CD1c-positive myeloid dendritic cell (primary cell): ENCODE measurements around the gene MBNL1.
A peak's percentile ranks its signal among the peaks of the same experiment; 100 is the strongest.

Source experiments
- DNase-seq: peaks from one replicate; pipeline ENCODE4 v3.0.0-alpha.2; 2016; ENCODE audit errors: extremely low spot score

The MBNL1 gene

DNA sequence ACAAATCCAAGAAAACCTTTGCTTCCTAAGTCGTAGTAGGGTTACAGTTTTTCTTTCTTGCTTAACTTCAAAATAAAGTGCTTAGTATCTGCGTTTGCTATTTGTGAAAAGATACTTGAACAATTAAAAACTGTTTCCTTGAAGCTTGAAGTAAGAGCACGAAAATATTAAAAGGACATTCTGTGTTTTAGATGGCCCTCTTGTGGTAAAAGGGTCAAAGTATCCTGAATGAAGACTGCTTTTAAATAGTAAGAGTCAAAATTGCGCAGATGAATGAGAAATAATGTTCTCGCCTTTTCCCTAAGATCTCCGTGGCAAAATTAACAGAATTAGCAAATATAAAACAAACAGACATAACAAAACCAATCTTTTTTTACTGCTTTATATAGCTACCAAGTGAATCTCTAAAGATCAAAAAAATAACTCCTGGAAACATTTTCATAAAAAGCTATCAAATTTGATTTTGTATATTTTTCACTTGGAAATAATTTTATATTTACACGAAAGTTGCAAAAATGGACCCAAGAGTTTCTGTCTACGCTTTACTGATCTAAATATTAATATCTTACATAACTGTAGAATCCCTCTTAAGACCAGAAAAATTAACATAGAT is 175.4 kb downstream of the MBNL1 start:
- DNase-seq: peak; percentile 42

DNA sequence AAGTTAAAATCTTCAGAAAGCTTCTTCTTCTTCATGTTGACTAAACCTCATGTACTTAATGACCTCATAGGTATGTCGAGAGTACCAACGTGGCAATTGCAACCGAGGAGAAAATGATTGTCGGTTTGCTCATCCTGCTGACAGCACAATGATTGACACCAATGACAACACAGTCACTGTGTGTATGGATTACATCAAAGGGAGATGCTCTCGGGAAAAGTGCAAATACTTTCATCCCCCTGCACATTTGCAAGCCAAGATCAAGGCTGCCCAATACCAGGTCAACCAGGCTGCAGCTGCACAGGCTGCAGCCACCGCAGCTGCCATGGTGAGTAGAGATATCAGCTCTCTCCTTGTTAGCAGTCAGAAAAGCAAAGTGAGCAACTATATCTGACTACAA is 176.5 kb downstream of the MBNL1 start:
- no peak for DNase-seq

DNA sequence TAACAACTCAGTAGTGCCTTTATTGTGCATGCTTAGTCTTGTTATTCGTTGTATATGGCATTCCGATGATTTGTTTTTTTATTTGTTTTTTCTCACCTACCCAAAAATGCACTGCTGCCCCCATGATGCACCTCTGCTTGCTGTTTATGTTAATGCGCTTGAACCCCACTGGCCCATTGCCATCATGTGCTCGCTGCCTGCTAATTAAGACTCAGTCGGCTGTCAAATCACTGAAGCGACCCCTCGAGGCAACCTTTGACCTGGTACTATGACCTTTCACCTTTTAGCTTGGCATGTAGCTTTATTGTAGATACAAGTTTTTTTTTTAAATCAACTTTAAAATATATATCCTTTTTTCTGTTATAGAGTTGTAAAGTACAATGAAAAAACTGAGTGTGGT is 177.8 kb downstream of the MBNL1 start:
- DNase-seq: no peak

DNA sequence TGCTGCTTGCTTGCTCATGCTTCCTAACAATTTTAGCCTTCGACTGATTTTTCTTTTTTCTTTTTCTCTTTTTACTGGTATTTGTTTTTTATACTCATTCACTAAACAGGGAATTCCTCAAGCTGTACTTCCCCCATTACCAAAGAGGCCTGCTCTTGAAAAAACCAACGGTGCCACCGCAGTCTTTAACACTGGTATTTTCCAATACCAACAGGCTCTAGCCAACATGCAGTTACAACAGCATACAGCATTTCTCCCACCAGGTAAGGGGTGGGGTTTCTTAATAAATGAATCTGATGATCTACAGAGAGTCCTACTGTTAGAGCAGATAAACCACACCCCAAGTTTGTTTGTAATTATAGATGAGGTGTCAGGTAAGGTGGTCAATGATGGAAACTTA is 178.8 kb downstream of the MBNL1 start:
- no peak for DNase-seq

DNA sequence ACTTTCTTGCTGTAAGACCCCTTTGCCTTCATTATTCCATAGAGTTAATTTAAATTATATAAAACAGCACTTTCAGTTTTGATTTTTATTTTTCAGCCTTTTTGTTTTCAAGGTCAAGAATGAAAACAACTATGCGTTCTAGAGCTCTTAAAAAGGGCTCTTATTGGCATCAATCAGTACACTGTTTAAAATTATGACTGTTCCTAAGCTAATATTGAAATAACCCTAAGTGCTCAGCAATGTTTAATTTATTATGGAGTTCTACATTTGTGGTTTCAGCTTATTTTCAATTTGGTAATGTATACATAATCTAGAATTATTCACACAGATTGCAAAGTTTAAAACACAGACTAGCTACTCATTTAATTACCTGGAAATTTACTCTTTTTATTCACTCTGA is 179.4 kb downstream of the MBNL1 start:
- no peak for DNase-seq

DNA sequence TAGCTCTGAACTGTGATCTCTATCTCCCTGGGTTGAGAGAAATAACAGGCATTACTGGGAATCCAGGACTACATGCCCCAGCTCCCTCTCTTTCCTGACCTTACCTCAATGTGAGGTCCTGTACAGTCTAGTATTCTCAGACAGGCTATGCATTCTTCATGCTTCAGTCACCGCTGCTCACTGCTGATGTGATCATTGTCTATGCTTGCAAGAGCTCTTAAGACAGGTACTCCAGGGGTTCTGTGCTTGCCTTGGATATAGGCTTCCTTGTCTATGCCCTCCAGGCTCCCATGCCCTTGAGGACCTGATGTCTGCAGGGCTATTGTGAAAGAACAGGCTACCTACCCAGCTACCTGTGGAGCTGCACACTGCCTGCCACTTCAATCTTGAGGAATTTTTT is 183.6 kb downstream of the MBNL1 start:
- no peak for DNase-seq

DNA sequence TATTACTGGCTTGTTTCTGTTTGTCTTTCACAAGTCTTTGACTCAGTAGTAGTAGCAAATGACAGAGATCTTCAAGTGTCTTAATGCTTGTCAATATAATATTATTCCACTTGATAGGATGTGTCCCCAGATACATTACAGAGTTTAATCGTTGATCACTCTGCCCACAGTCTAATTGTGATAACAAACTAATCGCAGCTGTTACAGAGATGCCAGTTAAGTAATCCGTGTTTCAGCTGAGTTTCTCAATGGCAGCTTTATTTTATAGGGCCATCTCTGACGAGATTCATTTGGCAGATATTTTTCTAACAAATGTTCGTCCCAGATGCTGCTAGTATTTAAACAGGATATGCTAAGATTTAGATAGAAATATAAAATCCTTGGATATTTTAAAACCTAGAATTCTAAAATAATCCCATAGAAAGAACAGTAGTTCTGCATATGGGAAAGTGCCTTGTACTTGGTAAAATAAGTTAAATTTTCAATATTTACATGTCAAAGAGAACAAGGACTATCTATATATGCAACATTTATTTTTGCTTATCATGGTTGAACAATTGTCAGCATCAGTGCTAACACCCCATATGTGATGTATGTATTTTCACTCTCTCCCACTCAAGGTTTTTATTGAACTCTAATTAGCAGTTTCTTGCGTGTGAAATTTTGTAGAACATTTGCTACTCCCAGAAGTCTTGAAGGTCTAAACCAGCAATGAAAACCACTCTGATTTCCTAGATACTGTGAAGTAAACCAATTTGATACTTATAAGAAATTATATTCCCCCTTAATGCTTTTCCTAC is 185.5 kb downstream of the MBNL1 start:
- no peak for DNase-seq

DNA sequence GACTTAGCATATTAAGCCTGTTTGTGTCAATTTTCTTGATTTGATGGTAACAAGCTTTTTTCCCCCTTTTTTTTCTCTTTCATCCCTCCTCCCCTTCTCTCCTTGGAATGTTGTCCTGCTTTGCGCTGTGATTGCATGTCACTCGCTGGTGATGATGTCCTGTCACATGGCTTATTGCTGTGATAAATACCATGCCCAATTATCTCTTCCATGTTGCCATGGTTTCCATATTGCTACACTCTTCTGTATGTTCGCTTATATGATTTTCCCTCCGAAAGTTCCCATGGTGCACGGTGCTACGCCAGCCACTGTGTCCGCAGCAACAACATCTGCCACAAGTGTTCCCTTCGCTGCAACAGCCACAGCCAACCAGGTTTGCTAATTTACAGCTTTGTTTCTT is 187.3 kb downstream of the MBNL1 start:
- DNase-seq: no peak

DNA sequence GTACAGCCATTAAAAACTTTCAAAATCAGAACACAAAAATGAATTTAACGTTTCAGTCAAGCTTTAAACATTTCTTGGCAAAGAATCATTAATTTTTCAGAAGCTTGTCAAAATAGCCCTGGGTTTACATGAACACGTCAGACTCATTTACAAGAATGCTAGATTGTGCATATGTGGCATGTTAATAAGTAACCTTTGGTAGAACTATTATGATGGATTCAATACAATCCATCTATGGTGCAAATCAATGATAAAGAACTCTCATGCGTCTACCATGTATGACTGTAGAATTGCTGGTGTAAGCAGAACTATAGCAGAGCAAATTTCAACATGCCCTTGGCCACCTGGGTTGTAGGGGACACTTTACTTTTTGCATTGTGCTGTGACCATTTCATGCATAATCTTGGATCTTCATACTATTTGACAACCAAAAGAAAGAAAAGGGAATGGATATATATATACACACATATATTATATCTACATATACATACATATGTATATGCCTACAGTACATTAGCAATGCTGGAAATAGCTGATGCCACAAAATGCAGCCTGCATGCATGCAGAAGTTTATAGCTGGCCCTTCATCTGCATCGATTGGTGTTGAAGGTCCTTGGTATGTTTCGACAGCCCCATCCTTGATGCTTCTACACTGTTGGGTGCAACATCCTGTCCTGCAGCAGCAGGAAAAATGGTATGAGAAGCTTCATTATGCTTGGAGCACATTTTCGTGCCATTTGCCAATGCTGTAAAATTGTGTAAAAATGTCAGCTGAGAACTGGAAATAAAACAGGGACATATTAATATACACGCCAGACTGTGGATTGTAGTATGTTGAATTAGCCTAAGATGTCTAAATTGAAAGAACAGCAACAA is 189.0 kb downstream of the MBNL1 start:
- no peak for DNase-seq

DNA sequence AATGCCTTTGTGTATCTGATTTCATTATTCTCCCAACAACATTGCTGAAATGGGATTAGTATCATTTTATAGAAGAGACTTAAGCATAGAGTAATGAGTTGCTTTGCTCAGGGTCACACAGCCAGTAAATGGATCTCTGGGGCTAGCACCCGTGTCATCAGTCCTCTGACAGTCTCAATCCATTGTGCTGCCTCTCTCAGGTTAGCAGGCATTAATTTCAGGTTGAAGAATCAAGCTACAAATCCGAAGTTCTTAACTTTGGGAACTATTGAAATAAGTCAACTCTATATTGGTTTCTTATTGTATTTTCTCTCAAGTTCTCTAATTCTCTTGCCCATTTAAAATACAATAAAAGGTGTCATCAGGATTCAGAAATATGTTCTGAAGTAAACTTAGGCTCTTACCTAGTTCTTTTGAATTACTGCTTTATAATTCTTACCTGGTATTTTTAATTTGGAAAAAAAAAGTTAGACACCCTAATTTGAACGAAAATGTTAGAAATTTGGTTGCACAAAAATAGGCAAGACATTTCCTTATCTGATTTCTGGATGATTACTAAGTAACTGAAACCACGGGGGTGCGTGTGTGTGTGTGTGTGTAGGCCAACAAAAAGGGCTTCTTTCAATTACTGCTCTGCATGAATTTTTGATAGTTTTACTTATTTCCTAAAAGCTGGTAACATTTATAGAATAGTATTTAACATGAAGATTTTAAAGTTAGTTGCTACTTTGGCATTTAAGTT is 189.8 kb downstream of the MBNL1 start:
- DNase-seq: no peak

DNA sequence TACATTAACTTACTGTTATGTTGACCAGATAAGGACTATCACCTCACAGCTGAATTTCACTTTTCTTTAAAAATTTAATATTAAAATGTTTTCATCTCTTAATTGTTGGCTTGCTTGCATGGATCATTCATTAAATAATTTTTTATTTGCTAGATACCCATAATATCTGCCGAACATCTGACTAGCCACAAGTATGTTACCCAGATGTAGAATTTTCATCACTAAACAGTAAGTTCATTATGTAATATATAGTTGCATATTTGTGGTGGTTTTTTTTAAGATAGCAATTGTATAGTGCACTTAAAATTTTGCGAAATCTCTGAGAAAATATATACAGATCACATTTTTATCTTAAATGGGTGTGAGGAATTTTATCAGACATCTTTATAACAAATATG is 190.4 kb downstream of the MBNL1 start:
- no peak for DNase-seq

DNA sequence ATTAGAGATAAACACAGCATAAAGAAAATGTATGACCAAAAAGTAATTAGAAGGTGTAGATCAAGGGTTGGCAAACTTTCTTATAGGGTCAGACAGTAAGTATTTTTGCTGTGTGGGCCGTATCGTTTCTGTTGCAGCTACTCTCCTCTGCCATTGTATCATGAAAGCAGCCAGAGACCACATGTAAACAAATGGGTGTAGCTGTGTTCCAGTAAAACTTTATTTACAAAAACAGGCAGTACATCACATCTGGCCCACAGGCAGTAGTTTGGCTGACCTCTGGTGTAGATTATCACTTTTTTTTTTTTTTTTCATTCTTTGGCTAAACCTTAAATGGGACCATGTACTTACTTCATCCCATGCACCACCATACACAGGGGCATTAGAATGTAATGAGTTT is 190.8 kb downstream of the MBNL1 start:
- DNase-seq: no peak

DNA sequence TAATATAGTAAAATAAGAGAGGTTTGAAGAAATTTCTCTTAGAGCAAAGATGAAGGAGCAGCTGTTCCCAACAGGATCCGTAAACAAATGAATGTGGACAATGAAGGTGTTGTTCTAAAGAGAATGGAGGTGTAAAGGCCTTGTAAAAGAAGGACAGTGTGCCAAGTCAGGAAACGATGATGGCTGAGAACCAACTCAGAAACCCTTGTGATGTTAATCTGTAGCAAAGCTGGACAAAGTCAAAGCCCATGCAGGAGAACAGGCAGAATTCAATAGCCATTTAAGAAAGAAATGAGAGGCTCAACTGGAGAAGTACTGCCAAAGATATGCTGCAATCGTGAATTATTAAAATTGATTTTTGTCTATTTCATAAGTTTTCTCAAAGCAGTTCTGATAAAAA is 192.2 kb downstream of the MBNL1 start:
- DNase-seq: no peak

DNA sequence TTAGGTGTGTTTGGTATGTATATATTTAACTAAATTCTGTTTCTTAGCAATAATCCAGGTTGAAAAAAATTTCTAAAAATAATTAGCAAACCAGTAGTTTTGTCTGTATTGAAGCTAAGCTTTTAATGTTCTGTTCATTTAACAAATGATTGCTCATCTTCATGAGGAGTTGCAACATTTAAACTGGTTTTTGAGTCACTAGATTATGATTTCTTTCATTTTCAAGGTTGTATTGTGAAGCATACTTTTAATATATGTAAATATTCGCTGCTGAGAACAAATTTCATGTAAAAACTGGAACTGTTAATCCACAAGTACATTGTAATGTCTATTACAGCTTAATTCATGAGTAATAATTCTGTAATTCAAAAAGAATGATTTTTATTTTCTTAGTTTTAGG is 192.7 kb downstream of the MBNL1 start:
- DNase-seq: no peak

DNA sequence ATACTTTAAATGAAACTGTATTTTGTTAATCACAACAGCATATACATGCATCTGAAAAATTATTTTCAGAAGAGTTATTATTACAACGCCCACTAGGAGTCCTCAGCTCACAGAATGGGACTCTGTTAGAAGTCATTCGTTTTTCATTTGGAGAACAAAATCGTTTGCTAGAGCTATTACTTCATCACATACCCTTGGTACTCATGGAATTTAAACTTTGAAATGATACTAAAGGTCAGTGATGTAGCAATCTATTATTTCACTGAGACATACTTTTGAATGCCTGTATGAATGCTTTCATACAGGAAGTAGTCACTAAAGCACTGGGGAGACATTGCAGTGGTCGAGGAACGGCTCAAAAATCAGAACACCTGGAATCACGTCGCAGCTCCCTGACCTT is 198.1 kb downstream of the MBNL1 start:
- peak; percentile 62 for DNase-seq

DNA sequence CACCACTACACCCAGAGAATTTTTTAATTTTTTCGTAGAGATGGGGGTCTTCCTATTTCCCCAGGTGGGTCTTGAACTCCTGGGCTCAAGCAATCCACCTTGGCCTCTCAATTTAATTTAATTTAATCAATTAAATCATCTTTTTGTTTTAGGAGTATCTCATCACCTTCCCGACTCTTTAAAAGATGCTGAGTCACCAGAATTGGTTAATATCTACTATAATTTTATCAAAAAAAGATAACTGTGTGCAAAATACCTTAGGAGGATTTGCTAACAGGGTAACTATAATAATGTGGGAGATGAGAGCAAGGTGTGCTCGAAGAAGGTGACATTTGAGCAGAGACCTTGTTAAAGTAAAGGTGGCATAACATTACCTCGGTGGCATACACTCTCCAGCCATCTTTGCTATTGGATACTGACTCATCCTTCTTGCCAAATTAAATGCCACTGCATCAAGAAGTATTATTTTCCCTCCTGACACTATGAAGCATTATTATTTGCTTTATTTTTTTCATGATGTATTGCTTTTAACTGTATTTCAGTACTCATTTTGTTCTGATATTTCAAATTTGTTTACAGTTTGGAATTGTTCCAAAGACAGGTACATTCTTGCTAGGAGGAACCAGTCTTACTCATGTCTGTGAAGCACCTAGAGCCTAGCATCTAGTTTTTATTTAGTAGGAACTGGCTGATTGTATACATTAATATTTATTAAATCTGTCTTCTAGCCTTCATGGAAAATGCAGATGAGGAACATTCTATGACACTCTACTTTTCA is 200.7 kb downstream of the MBNL1 start:
- DNase-seq: no peak

DNA sequence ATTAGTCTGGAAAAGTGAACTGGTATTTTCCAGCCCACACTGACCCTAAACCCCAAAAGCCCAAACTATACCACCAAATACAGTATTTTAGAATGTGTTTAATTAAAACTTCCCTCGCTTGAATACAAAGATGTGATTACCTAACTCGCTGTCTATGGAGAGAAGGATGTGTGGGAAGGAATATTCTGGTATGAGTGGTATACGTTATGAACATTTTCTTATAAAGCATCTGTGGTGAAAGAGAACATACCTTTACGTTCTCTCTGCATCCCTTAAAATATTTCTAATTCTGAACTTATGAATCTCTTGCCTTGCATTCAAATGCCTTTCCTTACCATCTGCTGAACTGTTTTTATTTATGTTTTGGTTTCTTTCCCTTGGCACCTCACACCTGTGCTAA is 201.4 kb downstream of the MBNL1 start:
- no peak for DNase-seq

DNA sequence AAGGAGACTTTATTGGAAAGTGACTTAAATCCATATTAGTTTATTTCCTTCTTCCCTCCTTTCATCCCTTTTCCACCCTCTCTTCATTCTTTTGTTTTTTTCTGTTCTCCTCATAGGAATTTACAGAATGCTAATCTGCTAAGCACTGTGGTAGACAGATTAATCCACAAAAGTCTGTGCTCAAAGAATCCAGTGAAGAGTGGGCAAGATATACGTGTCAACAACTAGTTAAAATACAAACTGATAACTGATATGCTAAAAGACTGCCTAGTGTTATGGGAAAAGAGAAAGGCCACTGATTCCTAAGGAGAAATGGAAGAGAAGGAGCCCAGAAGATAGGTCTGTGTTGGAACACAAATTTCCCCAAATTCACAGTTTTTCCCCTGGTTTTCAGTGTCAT is 202.2 kb downstream of the MBNL1 start:
- DNase-seq: no peak

DNA sequence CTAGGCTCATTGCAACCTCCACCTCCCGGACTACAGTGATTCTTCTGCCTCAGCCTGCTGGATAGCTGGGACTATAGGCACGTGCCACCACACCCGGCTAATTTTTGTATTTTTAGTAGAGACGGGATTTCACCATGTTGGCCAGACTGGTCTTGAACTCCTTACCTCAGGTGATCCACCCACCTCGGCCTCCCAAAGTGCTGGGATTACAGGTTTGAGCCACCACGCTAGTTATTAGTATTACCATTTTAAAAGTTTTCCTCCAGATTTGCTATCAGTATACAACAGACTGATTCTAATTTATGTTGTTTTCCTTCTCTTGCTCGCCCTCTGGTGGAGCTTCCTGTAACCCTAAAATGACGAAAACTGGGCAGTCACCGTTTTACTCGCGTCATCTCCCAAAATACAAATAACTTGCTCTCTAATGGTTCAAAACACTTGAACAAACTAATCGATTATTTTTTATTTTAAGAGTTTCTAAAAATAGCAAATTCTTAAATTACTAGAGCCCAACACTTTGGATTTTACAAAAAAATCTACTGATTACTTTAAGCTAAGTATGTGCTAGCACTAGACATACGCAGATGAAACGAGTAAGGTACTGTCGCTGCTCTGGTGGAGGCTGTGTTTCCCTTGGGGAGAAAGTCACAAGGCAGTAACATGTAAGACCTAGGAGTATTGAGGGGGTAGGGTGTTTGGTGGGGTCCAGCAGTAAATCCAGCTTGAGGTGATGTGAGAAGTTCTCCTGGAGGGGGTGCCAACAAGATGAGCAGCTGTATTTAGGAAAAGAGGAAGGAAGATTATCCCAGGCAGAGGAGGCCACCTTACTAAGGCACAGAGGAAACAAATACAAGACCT is 203.3 kb downstream of the MBNL1 start:
- peak; percentile 73 for DNase-seq

DNA sequence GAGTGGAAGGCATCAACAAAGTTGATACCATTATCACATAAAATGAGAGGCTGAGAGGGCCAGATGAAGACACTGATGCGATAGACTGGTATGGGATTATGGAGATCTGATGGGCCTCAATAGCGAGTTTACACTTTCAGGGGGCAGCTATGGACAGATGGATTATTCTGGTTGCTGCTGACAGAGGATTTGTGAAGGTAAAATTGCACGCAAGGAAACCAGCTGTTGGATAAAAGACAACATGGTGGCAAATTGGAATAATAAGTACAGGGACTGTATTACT is 203.9 kb downstream of the MBNL1 start:
- DNase-seq: no peak

DNA sequence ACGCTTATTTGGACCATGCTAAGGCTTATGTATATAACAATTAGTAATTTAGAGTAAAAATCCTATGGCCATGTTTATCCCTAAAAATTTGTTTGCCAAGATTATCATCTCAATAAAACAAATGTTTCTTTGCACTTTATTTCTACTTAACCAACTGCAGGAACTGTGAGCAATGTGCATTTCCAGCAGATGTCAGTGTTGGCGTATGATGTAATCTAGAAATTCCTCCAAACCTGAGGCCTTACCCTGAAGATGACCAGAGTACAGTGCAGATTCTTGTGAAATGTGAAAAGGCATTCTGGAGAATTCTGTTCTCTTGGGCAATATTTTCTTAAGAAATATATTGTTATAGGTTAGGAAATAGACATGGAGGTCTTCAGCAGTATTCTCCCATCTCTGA is 205.9 kb downstream of the MBNL1 start:
- DNase-seq: peak; percentile 77
